GM23338 (cell line): Measurements from ENCODE around the gene CLCN2. TPM values are rescaled to one million over a fixed set of nuclear protein-coding genes. Genes with fewer than 3 reads are reported as not detected.

Experiments
- ATAC-seq: fragments of 200-7000 bp; cut with Tn5 transposase; 3 replicates; pipeline ENCODE4 v1.9.1; 2020
- DNase-seq: peaks from one replicate; pipeline ENCODE4 v3.0.0-alpha.2; 2015; ENCODE audit warnings: low spot score
- H2AFZ ChIP-seq: fragments of 200-600 bp; sonication (generic); 2 replicates; pipeline ENCODE4 v1.8.0; 2016; ENCODE audit warnings: antibody characterized with exemption, mild to moderate bottlenecking, moderate library complexity
- H3F3A ChIP-seq: fragments of 200-600 bp; sonication (generic); replicated peaks from 2 replicates; pipeline ENCODE4 v1.8.0; 2017; ENCODE audit warnings: antibody characterized with exemption, mixed run types, low read depth
- H3K27ac ChIP-seq: fragments of 200-600 bp; sonication (generic); 2 replicates; pipeline ENCODE4 v1.6.1; 2016; ENCODE audit warnings: low read depth
- H3K27me3 ChIP-seq: fragments of 200-600 bp; sonication (generic); 2 replicates; pipeline ENCODE4 v1.8.0; 2016; ENCODE audit warnings: mild to moderate bottlenecking, mixed run types, moderate library complexity; ENCODE audit not compliant: insufficient read depth
- H3K36me3 ChIP-seq: fragments of 200-600 bp; sonication (generic); 2 replicates; pipeline ENCODE4 v1.8.0; 2016; ENCODE audit warnings: mild to moderate bottlenecking; ENCODE audit not compliant: insufficient read depth
- H3K4me1 ChIP-seq: fragments of 200-600 bp; sonication (generic); 2 replicates; pipeline ENCODE4 v1.8.0; 2016; ENCODE audit warnings: mild to moderate bottlenecking, moderate library complexity; ENCODE audit not compliant: insufficient read depth
- H3K4me2 ChIP-seq: fragments of 200-600 bp; sonication (generic); 2 replicates; pipeline ENCODE4 v1.7.1; 2017; ENCODE audit warnings: mixed run types
- H3K4me3 ChIP-seq: fragments of 200-600 bp; sonication (generic); 2 replicates; pipeline ENCODE4 v1.6.1; 2016; ENCODE audit warnings: mixed run types
- H3K79me2 ChIP-seq: fragments of 200-600 bp; sonication (generic); replicated peaks from 2 replicates; pipeline ENCODE4 v1.8.0; 2017; ENCODE audit warnings: mild to moderate bottlenecking; ENCODE audit not compliant: insufficient read depth
- H3K9me2 ChIP-seq: fragments of 200-600 bp; sonication (generic); 2 replicates; pipeline ENCODE4 v1.8.0; 2017; ENCODE audit not compliant: insufficient read depth
- H4K20me1 ChIP-seq: fragments of 200-600 bp; sonication (generic); replicated peaks from 2 replicates; pipeline ENCODE4 v1.8.0; 2017; ENCODE audit warnings: mild to moderate bottlenecking; ENCODE audit not compliant: insufficient read depth
- H3K27ac Mint-ChIP-seq: 2 replicates; pipeline ENCODE4 v1.8.0; 2020; ENCODE audit warnings: inconsistent platforms, mild to moderate bottlenecking, moderate library complexity, mixed read lengths
- H3K27me3 Mint-ChIP-seq: 3 replicates; pipeline ENCODE4 v1.8.0; 2022; ENCODE audit warnings: low read depth, mild to moderate bottlenecking, moderate library complexity, mixed read lengths, inconsistent platforms; ENCODE audit not compliant: insufficient read depth, poor library complexity
- H3K36me3 Mint-ChIP-seq: 3 replicates; pipeline ENCODE4 v1.8.0; 2021; ENCODE audit warnings: low read depth, mild to moderate bottlenecking, inconsistent platforms, moderate library complexity, mixed read lengths
- H3K4me1 Mint-ChIP-seq: 3 replicates; pipeline ENCODE4 v1.8.0; 2020; ENCODE audit warnings: mild to moderate bottlenecking, inconsistent platforms, mixed read lengths
- H3K4me3 Mint-ChIP-seq: 3 replicates; pipeline ENCODE4 v1.8.0; 2021; ENCODE audit warnings: moderate library complexity, mild to moderate bottlenecking, inconsistent platforms, mixed read lengths
- H3K9me3 Mint-ChIP-seq: 3 replicates; pipeline ENCODE4 v1.8.0; 2020; ENCODE audit warnings: moderate library complexity, mild to moderate bottlenecking, inconsistent platforms, mixed read lengths
- CREB1 ChIP-seq: fragments of 250-450 bp; sonication (Bioruptor Pico); IDR thresholded peaks from 2 replicates; pipeline ENCODE4 v1.5.0; 2020; ENCODE audit warnings: low read depth, mild to moderate bottlenecking, moderate library complexity
- EZH2 ChIP-seq: fragments of 200-600 bp; sonication (generic); IDR thresholded peaks from one replicate; pipeline ENCODE4 v1.8.0; 2017; ENCODE audit warnings: antibody characterized with exemption, mild to moderate bottlenecking, low read depth; ENCODE audit not compliant: unreplicated experiment
- EZH2phosphoT487 ChIP-seq: fragments of 200-600 bp; sonication (generic); IDR thresholded peaks from one replicate; pipeline ENCODE4 v1.8.1; 2018; ENCODE audit warnings: antibody characterized with exemption; ENCODE audit not compliant: unreplicated experiment
- JUNB ChIP-seq: IDR thresholded peaks from one replicate; pipeline ENCODE4 v1.6.1; 2016; ENCODE audit warnings: antibody characterized with exemption; ENCODE audit not compliant: unreplicated experiment
- NANOG ChIP-seq: IDR thresholded peaks from 2 replicates; pipeline ENCODE4 v1.6.1; 2016; ENCODE audit warnings: antibody characterized with exemption, borderline replicate concordance
- STAT1 ChIP-seq: IDR thresholded peaks from one replicate; pipeline ENCODE4 v1.6.1; 2016; ENCODE audit warnings: antibody characterized with exemption; ENCODE audit not compliant: unreplicated experiment
- ZNF114 ChIP-seq: fragments of 250-450 bp; sonication (Bioruptor Pico); IDR thresholded peaks from 2 replicates; pipeline ENCODE4 v1.5.0; 2020; ENCODE audit warnings: mild to moderate bottlenecking, moderate library complexity
- ZNF331 ChIP-seq: fragments of 250-450 bp; sonication (Bioruptor Pico); IDR thresholded peaks from 2 replicates; pipeline ENCODE4 v1.5.0; 2020; ENCODE audit warnings: low read depth, mild to moderate bottlenecking, moderate library complexity
- ZNF462 ChIP-seq: fragments of 250-450 bp; sonication (Bioruptor Pico); IDR thresholded peaks from 2 replicates; pipeline ENCODE4 v1.5.0; 2020; ENCODE audit warnings: mild to moderate bottlenecking, moderate library complexity
- polyA plus RNA-seq: library from polyadenylated mRNA; unstranded; fragments of >200 nt; fragmentation: Nextera tagmentation; extraction: Ambion mirVana; gene quantifications from 2 replicates; pipeline ENCODE4 v1.2.1, GENCODE V29; 2016
- total RNA-seq: library from RNA; depleted of rRNA; stranded (reverse); fragments of >200 nt; shearing (Covaris generic); gene quantifications from 2 replicates; pipeline ENCODE4 v1.2.3, GENCODE V29; 2014

Gene CLCN2
- total and polyA plus RNA-seq, 2 experiments from 2014 or later: 7.0 to 9.2 TPM

GRCh38 chr3:184316792-184317191, 44.6 kb downstream of the CLCN2 start (continued):
- no peak for TF ChIP-seq ZNF462
- TF ChIP-seq EZH2phosphoT487: no peak
- TF ChIP-seq NANOG: no peak
- TF ChIP-seq JUNB: no peak
- TF ChIP-seq ZNF331 (CRISPR knock-in tag): no peak
- TF ChIP-seq ZNF114 (CRISPR knock-in tag): no peak

- Histone ChIP-seq H3K9me2 (no peaks in the 10 kb centered on the region), H3K36me3 (peaks cover 28% of the 10 kb centered on the region), H4K20me1 (peaks cover 47% of the 10 kb centered on the region), H3K79me2 (peaks cover 61% of the 10 kb centered on the region), H2AFZ (no peak overlapping the region), H3K4me2 (peak overlapping the region; percentile 93), H3K27me3 (no peaks in the 10 kb centered on the region), H3F3A (peaks cover 8% of the 10 kb centered on the region; the same call in 1 of the 2 replicates), H3K4me3 (peak overlapping the region; percentile 92), H3K27ac (no peak overlapping the region), H3K4me1 (peaks cover 11% of the 10 kb centered on the region)
- ATAC-seq: no peak; the same call in 2 of the 3 replicates
- Mint-ChIP-seq H3K9me3 (no peaks in the 10 kb centered on the region), H3K27me3 (peaks cover 22% of the 10 kb centered on the region), H3K4me3 (peak overlapping the region; percentile 92), H3K27ac (peak overlapping the region; percentile 83; the same call in 1 of the 2 replicates), H3K4me1 (peaks cover 29% of the 10 kb centered on the region), H3K36me3 (peaks cover 52% of the 10 kb centered on the region)
- DNase-seq: no peak
- TF ChIP-seq EZH2 (no peak), ZNF331 (CRISPR knock-in tag) (no peak), STAT1 (no peak), CREB1 (CRISPR knock-in tag) (no peak), NANOG (no peak), ZNF462 (no peak)
These were observed 45.3 kb downstream of the CLCN2 start for GRCh38 chr3:184315871-184316661.
